DLD1 (cell line): ENCODE results near the gene WDR1.

Experiments used
- in situ Hi-C: cut with HindIII; loops from 2 replicates; pipeline ENCODE4 v1.10.0; 2017; ENCODE audit warnings: low sequenced_read_pairs

Gene WDR1

DNA sequence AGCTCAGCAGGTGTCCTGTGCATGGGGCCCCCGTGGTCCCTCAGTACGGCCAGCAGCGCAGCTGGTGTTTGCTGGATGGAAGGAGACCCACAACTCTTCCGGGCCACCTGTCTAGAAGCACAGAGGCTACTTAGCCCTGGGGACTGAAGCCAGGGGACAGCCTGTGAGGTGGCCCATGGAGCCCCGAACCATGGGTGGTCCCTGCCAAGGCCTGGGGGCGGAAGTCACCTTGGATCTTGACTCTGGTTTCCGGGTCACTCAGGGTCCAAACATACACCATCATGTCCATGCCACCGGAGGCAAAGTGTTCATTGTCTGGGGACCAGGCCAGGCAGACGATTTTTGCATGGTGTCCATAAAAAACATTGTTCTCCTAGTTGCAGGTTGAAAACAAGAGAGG lies 39.5 kb downstream of the WDR1 start:
- in situ Hi-C loops = no loop called here

DNA sequence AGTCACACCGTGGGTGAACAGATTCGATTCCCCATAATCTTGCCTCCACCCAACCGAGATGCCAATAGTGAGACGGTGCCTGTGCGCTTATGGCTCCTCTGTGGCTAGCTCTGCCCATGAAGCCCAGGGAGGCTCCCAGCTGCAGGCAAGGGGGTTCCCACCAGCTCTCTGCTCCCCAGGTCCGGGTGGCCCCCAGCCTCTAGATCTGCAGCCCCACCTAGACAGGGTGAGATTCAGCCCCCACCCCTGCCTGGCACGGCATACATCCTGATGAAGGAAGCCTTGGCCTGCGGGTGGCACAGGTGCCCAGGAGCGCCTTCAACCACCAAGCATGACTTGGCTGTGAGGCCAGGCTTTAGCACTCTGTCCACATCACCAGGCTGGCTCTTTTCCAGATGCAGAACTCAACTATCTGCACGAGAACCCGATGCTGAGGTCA lies 40.6 kb downstream of the WDR1 start:
- in situ Hi-C loops = no loop called here

DNA sequence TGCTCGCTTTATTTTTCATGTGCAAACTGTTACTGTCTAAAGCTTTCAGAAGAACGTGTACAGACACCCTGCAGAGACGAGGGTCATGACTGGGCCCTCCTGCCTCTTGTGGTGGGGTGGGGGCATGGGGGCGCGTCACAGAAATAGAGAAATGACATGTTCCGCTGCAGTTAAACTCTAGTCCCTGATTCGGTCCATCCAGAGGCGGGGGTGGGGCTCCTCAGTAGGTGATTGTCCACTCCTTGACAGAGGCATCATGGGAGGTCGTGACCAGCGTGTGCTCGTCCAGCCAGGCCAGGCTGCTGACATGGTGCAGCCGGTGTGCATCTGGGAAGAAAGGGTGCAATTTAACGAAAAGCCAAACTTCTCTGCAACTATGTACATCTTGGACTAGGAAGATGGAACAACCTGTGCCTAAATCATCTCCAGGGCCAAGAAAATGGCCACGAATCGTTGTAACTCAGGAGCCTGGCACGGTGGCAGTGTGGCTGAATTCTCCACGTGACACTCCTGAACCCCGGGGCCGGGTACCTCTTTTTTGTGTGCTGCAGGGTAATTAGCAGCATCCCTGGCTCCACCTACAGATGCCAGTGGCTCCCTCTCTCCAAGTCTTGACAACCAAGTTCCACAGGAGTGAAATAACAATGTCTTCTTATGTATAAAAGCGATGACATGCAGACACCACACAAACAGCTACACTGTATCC lies 41.3 kb downstream of the WDR1 start:
- in situ Hi-C loops = no loop called here

DNA sequence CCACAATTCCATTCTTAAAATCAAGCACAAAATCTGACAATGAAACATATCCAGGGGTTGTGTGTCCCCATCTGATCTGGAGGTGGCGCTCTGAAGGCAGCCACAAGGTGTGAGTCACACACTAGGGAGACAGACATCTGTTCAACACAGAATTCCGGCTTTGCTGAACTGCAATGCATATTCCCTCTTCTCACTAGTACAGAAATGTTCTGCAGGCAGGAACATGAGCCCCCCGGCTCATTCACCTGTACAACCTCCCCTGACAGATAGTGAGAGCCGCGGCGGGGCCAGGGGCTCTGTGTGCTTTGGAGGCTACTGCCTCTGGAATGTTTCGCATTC lies 41.9 kb downstream of the WDR1 start:
- in situ Hi-C loops = no loop called here

DNA sequence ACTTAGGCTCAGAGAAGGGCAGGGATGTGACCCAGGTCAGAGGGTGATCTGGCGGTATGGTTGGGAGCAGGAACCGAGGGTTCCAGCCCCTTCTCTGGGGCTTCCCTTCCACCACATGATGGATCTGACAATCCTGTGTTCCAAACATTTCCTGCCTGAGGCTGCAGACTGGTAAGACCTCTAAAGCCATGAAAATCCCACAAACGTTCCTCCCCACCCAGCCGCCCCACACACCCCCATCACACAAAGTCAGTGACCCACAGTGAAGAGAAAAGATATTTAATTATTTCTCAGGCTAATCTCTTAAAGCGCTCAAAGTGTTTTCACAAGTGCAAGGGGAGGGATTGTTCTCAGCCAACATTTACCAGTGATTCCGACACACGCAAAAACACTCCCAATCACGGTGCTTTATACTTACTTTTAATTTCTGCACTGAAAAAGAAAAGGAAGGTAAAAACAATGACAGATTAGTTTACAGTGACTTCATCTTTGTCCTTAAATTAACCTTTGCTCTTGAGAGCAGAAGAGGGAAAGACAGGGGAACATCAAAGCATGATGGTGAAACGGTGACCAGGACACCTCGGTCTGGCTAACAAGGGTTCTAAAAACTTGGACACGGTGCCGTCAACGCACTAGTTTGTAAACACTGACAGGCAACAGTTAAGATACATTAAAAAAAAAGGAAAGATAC lies 42.4 kb downstream of the WDR1 start:
- in situ Hi-C loops = no loop called here

DNA sequence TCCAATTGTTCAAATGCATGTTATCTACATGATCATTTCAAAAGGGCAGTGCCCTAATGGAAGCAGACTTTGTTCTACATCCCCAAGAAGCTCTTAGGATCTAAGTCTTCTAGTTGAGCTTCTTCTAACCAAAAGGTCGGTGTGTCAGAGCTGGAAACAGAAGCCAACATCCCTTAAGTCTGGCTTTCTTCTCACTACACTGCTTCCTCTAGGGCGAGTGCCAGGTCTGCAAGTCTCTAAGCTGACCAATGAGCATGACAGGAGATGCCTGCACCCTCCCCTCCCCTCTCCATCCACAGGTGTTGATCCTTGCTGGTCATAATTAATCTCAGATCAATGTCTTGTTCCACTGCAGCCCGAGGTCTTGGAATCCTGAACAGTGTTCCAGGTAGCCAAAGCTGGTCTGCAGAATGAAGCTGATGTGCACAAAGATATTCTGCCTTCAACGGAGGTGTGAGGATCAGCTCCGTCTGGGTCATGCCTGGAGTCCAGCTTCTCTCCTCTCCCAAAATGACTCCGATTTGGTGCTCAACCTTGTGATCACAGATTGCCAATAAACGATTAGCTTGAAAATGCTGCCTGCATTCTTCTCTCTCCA lies 44.1 kb downstream of the WDR1 start:
- in situ Hi-C loops = no loop called here

DNA sequence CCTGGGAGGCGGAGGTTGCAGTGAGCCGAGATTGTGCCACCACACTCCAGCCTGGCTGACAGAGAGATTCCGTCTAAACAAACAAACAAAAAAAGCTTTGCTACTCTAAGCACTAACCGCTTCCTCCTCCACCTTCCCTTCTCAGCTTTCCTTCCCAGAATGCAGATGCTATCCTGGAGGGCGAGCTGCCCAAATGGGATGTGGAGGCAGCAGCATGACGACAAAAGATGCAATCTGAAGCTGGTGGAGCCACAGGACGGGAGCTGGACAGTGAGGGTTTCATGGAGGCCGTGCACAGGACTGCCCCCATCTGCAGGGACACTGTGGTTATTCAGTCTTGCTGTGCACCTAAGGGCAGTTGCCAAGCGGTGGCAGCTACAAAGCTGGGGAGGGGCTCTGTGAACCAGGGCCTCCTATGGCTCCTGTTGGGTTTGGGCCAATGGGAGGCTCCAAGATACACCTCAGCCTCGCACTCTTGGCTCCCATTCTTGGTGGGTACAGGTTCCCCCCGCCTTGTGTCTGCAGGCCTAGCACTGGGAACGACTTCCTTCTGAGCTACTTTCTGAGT lies 47.4 kb downstream of the WDR1 start:
- in situ Hi-C loops = no loop called here

DNA sequence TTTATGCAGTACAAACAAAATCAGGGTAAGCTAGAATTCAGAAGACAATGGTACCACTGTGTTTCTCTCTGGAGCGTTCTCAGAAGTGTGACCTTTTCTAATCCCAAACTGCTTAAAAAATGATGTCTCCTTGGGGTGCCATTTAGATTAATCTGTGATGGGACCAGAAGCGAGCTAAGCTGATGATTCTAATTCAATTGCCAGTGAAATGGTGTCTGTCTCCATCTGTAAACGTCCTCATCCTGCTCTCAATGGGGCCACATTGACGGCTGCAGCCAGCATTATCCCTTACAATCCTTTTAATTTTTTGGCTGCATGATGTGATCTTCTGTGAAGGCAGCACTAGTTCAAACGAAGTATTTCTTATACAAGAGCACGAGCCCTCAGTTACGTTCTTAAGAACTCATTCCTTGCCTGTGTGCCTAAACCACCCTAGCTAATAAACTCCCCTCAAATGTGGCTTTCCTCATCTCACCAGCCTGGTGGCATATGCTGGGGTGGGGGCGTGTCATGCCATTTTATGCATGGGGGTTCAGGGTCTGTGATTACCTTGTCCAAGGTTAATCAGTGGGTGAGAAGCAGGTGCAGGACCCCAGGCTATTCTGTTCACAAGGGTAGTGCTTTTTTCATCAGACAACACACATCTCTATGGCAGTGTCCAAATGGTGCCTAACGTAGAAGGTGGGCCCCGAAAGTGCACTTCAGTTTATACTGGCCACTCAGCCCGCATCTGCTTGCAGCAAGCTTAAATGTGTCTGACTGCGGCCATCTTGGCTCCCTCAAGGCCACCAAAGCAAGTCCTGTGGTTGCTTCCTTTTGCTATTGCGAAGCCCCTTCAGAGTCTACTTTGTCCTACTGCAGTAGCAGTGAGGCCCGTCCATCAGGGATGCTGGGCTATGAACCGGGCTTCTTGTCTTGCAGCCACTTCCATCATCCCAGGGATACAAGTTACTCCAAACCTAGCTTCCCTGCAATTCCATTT lies 49.6 kb downstream of the WDR1 start:
- in situ Hi-C loops = no loop called here

DNA sequence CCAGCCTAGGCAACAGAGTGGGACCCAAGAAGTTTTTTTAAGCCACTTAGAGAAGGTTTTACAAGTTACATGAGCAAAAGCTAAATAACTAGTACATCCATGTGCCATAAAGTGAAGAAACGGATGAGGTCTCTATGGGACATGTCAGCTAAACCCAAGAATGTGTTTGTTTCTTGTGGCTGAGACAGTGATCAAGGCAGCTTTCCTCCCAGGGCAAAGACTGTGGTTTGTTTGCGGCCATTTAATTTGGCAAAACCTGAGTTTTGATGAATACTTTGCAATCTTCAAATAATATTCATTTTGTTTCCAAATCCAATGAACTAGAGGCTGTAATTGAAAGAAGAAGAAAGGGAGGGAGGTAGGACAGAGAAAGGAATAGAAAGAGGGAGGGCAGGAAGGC lies 50.4 kb downstream of the WDR1 start:
- in situ Hi-C loops = no loop called here

DNA sequence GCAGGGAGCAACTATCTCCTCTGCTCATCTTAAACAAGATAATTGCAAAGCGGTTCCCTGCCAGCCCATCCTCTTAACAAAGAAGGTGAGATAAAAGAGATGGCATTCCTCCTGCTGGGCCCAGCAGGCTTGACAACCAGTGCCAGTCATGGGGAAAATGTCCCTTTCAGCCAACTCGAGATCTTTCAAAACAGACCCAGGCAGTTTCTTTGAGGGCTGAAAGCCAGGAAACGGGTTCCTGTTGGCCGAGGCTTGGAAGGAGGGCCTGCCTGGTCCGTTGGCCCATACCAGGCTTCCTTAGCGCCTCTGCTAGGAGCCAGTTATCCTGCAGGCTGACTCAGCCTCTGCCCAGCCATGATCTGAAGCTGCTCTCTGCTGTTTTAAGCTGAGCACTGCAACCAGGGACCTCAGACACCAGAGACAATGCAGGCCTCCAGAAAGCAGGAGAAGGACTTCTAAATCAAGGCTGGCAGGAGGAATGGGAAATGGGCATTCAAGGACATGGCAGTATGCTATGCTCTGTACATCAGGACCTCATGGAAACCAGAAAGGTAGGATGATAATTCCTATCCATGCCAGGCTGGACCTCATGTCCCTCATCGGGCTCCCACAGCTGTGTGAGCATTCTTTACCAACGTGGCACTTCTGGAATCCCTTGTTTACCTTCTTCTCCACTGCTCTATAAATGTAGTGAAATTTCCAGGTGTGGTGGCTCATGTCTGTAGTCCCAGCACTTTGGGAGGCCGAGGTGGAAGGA lies 52.9 kb downstream of the WDR1 start:
- in situ Hi-C loops = no loop called here

DNA sequence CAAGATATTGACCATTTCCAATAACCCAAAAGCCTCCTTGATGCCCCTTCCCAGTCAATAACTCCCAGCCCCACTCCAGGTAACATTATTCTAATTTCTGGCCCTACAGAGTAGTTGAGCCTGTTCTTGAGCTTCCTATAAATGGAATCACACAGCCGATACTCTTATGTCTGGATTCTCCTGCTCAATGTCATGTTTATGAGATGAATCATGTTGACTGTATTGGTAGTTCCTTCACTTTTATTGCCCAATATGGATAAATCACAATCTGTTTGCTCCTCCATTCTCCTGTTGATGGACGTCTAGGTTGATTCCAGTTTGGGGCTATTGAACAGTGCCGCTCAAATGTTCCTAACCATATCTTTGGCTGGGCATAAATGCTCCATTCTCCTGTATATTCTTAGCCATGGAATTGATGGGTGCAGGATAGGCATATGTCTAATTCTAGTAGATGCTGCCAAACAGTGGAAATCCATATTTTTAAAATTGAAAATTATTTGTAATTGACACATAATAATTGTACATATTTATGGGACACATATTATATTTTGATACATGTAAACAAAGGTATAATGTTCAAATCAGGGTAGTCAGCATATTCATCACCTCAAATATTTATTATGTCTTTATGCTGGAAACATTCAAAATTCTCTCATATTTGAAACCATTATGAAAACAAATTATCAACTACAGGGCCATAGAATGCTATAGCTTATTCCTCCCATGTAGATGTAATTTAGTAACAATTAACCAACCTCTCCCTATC lies 54.8 kb downstream of the WDR1 start:
- in situ Hi-C loops = no loop called here

DNA sequence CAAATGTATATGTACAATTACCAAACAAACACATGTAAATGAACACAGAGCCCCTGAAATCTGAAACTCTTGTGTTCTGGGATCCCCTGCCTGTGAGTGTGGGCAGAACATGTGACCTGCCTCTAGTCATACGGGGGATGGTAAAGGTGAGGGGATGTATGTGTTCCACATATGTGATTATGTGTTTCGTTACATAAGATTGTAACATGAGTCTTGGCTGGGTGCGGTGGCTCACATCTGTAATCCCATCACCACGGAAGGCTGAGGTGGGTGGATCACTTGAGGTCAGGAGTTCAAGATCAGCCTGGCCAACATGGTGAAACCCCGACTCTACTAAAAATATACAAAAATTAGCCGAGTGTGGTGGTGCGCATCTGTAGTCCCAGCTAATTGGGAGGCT lies 58.2 kb downstream of the WDR1 start:
- in situ Hi-C loops = no loop called here

DNA sequence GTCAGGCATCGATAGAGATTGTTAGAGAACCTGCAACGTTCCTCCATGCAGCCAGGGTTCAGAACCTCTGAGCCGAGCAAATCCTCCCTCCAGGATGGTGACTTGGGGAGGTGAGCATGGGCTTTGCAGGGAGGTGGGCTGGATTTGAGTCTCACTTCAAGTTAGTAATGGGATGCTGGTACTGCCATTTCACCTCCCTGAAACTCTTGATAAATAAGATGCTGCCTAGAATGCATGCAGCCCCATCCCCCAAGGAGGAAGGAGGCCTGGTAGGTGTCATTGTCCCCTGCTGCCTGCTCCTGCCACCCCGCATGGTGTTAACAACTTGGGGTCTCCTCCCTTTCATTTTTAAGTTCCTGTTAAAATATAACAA lies 59.6 kb downstream of the WDR1 start:
- in situ Hi-C loops = no loop called here

DNA sequence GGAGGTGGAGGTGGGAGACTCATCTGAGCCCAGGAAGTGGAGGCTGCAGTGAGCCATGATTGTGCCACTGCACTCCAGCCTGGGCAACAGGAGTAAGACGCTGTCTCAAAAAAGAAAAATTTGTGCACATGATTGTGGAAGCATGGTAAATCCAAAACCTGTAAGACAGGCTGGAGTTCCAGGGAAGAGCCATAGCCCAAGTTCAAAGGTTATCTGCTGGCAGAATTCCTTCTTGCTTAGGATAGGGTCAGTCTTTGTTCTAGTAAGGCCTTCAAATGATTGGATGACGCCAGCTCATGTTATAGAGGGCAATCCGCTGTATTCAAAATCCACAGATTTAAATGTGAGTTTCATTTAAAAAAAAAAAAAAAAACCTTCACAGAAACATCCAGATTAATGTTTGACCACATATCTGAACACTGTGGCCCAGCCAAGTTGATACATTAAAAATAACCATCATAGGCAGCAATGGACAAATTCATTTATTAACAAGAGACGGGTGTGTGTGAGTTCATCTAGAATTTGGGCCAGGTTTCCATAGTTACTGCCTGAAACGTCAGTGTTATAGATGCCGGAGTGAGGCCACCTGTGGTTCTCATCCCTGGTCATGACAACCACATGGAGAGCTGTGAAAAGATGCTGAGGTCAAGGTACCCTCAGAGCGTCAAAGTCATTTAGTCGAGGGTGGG lies 60.1 kb downstream of the WDR1 start:
- in situ Hi-C loops = no loop called here

DNA sequence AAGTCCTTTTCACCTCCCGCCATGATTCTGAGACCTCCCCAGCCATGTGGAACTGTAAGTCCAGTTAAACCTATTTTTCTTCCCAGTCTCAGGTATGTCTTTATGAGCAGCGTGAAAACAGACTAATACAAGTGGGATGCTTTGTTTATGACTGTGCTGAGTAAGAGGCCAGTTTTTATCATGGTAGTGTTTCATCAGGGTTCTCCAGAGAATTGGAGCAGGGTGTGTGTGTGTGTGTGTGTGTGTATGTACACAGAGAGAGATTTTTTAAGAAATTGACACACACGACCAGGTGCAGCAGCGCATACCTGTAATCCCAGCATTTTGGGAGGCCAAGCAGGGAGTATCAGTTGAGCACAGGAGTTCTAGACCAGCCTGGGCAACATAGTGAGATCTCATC lies 60.7 kb downstream of the WDR1 start:
- in situ Hi-C loops = no loop called here

DNA sequence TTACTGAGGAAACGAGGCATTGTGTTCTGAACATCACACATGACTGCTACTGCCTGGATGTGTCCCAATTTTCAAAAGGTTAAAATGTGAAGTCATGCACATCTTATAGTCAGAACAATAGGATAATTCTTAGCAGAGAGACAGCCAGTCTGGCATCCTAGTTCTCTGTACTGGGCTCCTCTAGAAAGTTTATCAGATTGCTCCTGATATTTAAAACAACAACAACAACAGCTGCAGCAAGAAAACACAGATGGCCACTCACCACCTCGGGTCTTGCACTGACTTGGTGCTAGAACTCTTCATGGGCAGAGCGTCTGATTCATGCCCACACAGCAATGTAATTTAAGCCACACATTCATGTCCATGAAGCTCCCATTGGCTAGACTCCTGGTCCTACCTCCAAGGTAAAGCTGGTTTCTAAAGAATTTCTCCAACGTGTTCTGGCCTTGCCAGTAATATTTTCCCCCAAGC lies 62.0 kb downstream of the WDR1 start:
- in situ Hi-C loops = no loop called here

DNA sequence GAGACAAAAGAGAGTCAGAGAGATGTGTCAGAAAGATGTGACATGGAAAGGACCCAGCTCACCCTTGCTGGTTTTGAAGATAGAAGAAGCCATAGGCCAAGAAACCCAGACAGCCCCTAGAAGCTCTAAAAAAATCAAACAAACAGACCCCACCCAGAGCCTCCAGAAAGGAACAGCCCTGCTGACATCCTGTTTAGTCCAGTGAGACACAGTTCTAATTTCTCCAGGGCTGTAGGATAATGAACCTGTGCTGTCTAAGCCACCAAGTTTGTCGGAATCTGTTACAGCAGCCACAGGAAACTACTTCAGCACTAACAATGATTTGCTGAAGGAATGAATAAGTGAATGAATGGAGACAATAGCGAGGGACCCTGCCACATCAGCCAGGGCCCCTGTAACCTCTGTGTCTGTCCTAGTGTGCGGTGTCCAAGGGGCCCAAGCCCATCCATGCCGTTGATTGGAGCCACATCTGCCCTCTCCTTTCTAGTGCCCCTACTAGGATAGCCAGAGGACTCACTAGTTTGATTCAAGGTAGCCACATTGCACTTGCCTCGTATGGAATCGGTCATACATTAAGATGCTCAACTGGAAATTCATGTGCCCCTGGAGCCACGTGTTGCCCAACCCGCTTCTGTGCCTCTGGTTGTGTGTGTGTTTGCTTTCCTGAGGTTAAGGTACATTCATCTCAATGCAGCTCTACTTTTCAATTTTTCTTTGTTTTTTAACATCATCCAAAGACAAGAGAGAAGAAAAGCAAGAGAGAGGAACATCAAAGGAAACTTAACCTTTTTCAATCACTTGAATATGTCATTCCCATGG lies 62.8 kb downstream of the WDR1 start:
- in situ Hi-C loops = no loop called here

DNA sequence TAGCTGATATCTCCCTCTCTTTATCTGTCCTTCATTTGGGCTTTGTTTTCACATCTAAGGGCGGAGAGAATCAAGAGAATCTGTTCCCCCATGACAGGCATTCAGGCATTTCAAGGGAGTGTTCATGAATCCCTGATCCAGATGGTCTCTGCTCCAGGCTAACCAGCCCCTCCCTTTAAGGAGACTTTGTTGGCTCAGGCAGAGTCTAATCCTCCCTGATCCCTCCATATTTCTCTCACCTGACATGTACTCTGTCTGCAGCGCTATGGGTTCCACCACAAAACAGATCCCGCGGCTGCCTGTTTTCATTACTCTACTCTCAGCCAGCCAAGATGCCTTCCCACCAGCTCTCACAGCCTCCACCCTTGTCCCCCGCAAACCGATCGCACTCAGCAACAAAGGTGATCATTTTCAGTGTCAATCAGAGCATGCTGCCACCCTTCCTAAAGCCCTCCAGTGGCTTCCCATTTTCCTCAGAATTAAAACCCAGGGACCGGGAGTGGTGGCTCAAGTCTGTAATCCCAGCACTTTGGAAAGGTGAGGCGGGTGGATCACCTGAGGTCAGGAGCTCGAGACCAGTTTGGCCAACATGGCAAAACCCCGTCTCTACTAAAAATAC lies 65.0 kb downstream of the WDR1 start:
- in situ Hi-C loops = no loop called here
